Adrenal gland (tissue), 5 donors: ENCODE measurements around the gene ACOX3.

Experiments used
- POLR2A ChIP-seq, 2 donors: fragments of 450-650 bp; IDR thresholded peaks; one replicate each; pipeline ENCODE4 v1.6.1; 2017; ENCODE audit warnings: antibody characterized with exemption in 2 of 2, mild to moderate bottlenecking in 2 of 2, moderate library complexity in 1 of 2
- TF ChIP-seq, protein P1 (sequence below), 6 experiments: fragments of 450-650 bp in 4 of 6; fragments of 200-600 bp in 2 of 6; sonication (generic) in 1 of 6; IDR thresholded peaks; 1 replicate in 5 of 6; 2 replicates in 1 of 6; pipeline versions ENCODE4 v1.5.1 to v1.8.0; 2016 to 2021; ENCODE audit warnings: antibody characterized with exemption in 6 of 6, mild to moderate bottlenecking in 2 of 6, moderate library complexity in 1 of 6
- donor health status: DM: no; HTN: no; CAD: no.

DNA sequence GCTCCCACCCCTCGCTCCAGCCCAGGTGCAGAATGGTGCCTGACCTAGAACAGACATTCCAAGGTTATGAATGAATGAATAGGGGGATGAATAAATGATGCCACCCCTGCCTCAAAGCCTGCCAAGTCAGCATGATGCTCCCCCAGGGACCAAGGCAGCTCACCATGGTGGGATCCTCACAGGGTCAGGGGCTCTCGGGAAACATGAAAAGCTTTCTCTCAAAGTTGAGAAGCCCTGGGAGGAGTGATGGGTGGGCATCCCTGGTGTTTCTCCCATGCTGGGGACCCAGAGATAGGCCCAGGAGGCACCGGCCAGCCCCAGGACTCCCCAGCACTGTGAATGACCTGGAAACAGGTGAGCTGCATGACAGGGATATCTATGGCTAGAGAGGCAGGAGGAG is 112.1 kb downstream of the ACOX3 start:
- TF ChIP-seq, protein P1, sequence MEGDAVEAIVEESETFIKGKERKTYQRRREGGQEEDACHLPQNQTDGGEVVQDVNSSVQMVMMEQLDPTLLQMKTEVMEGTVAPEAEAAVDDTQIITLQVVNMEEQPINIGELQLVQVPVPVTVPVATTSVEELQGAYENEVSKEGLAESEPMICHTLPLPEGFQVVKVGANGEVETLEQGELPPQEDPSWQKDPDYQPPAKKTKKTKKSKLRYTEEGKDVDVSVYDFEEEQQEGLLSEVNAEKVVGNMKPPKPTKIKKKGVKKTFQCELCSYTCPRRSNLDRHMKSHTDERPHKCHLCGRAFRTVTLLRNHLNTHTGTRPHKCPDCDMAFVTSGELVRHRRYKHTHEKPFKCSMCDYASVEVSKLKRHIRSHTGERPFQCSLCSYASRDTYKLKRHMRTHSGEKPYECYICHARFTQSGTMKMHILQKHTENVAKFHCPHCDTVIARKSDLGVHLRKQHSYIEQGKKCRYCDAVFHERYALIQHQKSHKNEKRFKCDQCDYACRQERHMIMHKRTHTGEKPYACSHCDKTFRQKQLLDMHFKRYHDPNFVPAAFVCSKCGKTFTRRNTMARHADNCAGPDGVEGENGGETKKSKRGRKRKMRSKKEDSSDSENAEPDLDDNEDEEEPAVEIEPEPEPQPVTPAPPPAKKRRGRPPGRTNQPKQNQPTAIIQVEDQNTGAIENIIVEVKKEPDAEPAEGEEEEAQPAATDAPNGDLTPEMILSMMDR (IDR thresholded peaks at IDR 0.05), result no peak
- no peak for TF ChIP-seq POLR2A (IDR thresholded peaks at IDR 0.05)
